ENCODE results near the gene IPO7.

DNA sequence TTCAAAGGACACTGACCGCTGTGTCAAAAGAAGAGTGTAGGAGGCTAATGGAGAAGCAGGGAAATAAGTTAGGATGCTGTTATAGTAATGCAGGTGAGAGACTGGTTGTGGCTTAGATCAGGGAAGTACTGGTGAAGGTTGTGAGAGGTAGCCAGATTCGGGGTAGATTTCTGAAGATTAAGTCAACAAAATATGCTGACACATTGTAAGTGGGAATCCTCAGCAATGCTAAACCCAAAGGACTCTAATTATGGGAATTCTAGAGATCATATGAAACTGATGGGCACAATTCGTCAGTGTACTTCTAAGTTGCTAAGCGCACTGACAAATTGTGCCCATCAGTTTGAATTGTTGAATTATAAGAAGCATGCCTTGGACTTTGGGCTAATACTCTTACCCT lies 86.3 kb downstream of the IPO7 start:
- TF ChIP-seq, protein P1, sequence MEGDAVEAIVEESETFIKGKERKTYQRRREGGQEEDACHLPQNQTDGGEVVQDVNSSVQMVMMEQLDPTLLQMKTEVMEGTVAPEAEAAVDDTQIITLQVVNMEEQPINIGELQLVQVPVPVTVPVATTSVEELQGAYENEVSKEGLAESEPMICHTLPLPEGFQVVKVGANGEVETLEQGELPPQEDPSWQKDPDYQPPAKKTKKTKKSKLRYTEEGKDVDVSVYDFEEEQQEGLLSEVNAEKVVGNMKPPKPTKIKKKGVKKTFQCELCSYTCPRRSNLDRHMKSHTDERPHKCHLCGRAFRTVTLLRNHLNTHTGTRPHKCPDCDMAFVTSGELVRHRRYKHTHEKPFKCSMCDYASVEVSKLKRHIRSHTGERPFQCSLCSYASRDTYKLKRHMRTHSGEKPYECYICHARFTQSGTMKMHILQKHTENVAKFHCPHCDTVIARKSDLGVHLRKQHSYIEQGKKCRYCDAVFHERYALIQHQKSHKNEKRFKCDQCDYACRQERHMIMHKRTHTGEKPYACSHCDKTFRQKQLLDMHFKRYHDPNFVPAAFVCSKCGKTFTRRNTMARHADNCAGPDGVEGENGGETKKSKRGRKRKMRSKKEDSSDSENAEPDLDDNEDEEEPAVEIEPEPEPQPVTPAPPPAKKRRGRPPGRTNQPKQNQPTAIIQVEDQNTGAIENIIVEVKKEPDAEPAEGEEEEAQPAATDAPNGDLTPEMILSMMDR (tag by site-specific recombination; IDR thresholded peaks at IDR 0.05), result no peak
- TF ChIP-seq, protein P2, sequence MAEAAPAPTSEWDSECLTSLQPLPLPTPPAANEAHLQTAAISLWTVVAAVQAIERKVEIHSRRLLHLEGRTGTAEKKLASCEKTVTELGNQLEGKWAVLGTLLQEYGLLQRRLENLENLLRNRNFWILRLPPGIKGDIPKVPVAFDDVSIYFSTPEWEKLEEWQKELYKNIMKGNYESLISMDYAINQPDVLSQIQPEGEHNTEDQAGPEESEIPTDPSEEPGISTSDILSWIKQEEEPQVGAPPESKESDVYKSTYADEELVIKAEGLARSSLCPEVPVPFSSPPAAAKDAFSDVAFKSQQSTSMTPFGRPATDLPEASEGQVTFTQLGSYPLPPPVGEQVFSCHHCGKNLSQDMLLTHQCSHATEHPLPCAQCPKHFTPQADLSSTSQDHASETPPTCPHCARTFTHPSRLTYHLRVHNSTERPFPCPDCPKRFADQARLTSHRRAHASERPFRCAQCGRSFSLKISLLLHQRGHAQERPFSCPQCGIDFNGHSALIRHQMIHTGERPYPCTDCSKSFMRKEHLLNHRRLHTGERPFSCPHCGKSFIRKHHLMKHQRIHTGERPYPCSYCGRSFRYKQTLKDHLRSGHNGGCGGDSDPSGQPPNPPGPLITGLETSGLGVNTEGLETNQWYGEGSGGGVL (tag by site-specific recombination; IDR thresholded peaks at IDR 0.05), result no peak
- no peak for TF ChIP-seq ZNF776 (tag by site-specific recombination; IDR thresholded peaks at IDR 0.05; ENCODE audit: borderline replicate concordance)
- TF ChIP-seq, protein P3, sequence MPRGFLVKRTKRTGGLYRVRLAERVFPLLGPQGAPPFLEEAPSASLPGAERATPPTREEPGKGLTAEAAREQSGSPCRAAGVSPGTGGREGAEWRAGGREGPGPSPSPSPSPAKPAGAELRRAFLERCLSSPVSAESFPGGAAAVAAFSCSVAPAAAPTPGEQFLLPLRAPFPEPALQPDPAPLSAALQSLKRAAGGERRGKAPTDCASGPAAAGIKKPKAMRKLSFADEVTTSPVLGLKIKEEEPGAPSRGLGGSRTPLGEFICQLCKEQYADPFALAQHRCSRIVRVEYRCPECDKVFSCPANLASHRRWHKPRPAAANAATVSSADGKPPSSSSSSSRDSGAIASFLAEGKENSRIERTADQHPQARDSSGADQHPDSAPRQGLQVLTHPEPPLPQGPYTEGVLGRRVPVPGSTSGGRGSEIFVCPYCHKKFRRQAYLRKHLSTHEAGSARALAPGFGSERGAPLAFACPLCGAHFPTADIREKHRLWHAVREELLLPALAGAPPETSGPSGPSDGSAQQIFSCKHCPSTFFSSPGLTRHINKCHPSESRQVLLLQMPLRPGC (tag by site-specific recombination; IDR thresholded peaks at IDR 0.05), result no peak
- no peak for TF ChIP-seq ZNF24 (tag by site-specific recombination; IDR thresholded peaks at IDR 0.05)
- no peak for TF ChIP-seq KLF9 (tag by site-specific recombination; IDR thresholded peaks at IDR 0.05; ENCODE audit: low read depth)

Measured in HEK293 (cell line).